Astrocyte (in vitro differentiated cells and primary cell): ENCODE results near the gene BCL2L14.

Source experiments
- EZH2 ChIP-seq: IDR thresholded peaks from 2 replicates; pipeline ENCODE4 v1.6.1; 2012; ENCODE audit warnings: mild to moderate bottlenecking, low read length, inconsistent platforms; ENCODE audit not compliant: insufficient read depth
- TF ChIP-seq, protein P1 (sequence below): IDR thresholded peaks from 2 replicates; pipeline ENCODE4 v1.5.1; 2011; ENCODE audit warnings: low read depth, mild to moderate bottlenecking, inconsistent platforms, low read length, moderate library complexity; ENCODE audit not compliant: insufficient read depth

DNA sequence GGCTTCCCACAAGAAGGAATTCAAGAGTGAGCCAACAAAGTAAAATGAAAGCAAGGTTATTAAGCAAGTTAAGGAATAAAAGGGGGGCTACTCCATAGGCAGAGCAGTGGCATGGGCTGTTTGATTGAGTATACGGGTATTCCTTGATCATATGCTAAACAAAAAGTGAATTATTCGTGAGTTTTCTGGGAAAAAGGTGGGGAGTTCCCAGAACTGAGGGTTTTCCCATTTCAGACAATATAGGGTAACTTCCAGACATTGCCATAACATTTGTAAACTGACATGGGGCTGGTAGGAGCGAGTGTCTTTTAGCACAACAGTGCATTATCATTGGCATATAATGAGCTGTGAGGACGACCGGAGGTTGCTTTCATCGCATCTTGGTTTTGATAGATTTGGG lies 2.0 kb upstream of the BCL2L14 start:
- no peak for TF ChIP-seq EZH2
- TF ChIP-seq, protein P1, sequence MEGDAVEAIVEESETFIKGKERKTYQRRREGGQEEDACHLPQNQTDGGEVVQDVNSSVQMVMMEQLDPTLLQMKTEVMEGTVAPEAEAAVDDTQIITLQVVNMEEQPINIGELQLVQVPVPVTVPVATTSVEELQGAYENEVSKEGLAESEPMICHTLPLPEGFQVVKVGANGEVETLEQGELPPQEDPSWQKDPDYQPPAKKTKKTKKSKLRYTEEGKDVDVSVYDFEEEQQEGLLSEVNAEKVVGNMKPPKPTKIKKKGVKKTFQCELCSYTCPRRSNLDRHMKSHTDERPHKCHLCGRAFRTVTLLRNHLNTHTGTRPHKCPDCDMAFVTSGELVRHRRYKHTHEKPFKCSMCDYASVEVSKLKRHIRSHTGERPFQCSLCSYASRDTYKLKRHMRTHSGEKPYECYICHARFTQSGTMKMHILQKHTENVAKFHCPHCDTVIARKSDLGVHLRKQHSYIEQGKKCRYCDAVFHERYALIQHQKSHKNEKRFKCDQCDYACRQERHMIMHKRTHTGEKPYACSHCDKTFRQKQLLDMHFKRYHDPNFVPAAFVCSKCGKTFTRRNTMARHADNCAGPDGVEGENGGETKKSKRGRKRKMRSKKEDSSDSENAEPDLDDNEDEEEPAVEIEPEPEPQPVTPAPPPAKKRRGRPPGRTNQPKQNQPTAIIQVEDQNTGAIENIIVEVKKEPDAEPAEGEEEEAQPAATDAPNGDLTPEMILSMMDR = no peak
